SK-N-SH treated with all-trans-retinoic acid at 6 μM for 48 hours (cell line): ENCODE data around the gene CSRNP2.

Source experiments
- ATAC-seq: fragments of 200-7000 bp; cut with Tn5 transposase; 3 replicates; pipeline ENCODE4 v1.9.1; 2020; ENCODE audit warnings: mild to moderate bottlenecking, moderate library complexity
- CSRNP3 ChIP-seq: fragments of 250-450 bp; sonication (Bioruptor Pico); IDR thresholded peaks from 2 replicates; pipeline ENCODE4 v1.5.1; 2021; ENCODE audit warnings: mild to moderate bottlenecking, moderate library complexity
- ESRRG ChIP-seq: fragments of 250-450 bp; sonication (Bioruptor Pico); IDR thresholded peaks from 2 replicates; pipeline ENCODE4 v1.6.1; 2021; ENCODE audit warnings: mild to moderate bottlenecking
- GLIS3 ChIP-seq: fragments of 250-450 bp; sonication (Bioruptor Pico); IDR thresholded peaks from 2 replicates; pipeline ENCODE4 v1.5.0; 2020; ENCODE audit warnings: mild to moderate bottlenecking, moderate library complexity
- ISL1 ChIP-seq: fragments of 250-450 bp; sonication (Bioruptor Pico); IDR thresholded peaks from 2 replicates; pipeline ENCODE4 v2.1.2; 2022; ENCODE audit warnings: mild to moderate bottlenecking, moderate library complexity
- OSR1 ChIP-seq: fragments of 250-450 bp; sonication (Bioruptor Pico); IDR thresholded peaks from 2 replicates; pipeline ENCODE4 v1.8.0; 2022; ENCODE audit warnings: moderate library complexity, mild to moderate bottlenecking, inconsistent platforms
- ZFP3 ChIP-seq: fragments of 250-450 bp; sonication (Bioruptor Pico); IDR thresholded peaks from 2 replicates; pipeline ENCODE4 v1.5.0; 2020; ENCODE audit warnings: mild to moderate bottlenecking, moderate library complexity
- ZFP30 ChIP-seq: fragments of 450-650 bp; formaldehyde crosslinking; IDR thresholded peaks from 2 replicates; pipeline ENCODE4 v1.5.0; 2022; ENCODE audit warnings: mild to moderate bottlenecking, moderate library complexity
- ZNF565 ChIP-seq: fragments of 450-650 bp; formaldehyde crosslinking; conservative IDR thresholded peaks from 2 replicates; pipeline ENCODE4 v1.5.0; 2020; ENCODE audit warnings: low read depth, mild to moderate bottlenecking, moderate library complexity
- ZNF8 ChIP-seq: fragments of 450-650 bp; formaldehyde crosslinking; IDR thresholded peaks from 2 replicates; pipeline ENCODE4 v1.5.0; 2020; ENCODE audit warnings: mild to moderate bottlenecking, moderate library complexity
- TF ChIP-seq, protein P1 (sequence below): fragments of 250-450 bp; sonication (Bioruptor Pico); IDR thresholded peaks from 2 replicates; pipeline ENCODE4 v1.5.1; 2020; ENCODE audit warnings: low read depth, mild to moderate bottlenecking, moderate library complexity
- TF ChIP-seq, protein P2 (sequence below): fragments of 250-450 bp; sonication (Bioruptor Pico); IDR thresholded peaks from 2 replicates; pipeline ENCODE4 v1.8.0; 2020; ENCODE audit warnings: mild to moderate bottlenecking, moderate library complexity, borderline replicate concordance

The CSRNP2 gene, protein sequence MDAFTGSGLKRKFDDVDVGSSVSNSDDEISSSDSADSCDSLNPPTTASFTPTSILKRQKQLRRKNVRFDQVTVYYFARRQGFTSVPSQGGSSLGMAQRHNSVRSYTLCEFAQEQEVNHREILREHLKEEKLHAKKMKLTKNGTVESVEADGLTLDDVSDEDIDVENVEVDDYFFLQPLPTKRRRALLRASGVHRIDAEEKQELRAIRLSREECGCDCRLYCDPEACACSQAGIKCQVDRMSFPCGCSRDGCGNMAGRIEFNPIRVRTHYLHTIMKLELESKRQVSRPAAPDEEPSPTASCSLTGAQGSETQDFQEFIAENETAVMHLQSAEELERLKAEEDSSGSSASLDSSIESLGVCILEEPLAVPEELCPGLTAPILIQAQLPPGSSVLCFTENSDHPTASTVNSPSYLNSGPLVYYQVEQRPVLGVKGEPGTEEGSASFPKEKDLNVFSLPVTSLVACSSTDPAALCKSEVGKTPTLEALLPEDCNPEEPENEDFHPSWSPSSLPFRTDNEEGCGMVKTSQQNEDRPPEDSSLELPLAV

DNA sequence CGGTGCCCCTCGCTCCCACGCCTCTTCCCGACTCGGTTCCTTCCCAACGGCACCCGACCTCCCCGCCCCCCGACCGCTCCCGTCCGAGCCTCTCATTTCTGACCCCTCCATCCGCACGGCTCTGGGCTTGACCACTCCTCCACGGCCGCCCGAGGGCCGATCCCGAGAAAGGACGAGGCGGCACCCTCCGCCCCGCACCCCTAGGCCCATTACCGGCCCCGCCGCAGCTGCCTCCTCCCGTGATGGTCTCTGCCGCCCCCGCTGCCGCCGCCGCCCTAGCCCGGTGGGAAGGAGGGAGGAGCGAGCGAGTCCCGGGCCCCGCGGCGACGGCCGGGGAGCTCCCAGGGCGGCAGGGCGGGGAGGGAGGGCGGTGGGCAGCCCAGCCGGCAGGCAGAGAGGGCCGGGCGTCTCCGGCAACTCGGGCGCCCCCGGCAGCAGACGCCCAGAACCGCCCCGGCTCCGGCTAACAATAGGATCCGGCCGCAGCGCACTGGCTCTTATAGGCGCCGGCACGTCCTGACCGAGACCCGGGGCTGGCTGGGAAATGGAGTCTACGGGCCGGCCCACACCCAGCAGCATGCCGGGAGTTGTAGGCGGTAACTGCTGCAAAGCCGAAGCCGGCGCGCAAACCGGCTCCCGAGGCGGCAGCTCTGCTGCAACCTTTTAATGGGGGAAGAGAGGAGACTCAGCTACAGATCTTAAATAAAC lies at the start of gene CSRNP2:
Gene CSRNP2, minus strand, starts transcription at position 471 of the 708 bp plus-strand sequence. CDS start 7,035 bp downstream, outside the sequence.
- peak; percentile 98 for ATAC-seq
- no peak for TF ChIP-seq CSRNP3 (CRISPR knock-in tag)
- TF ChIP-seq GLIS3, result peak; percentile 46; the same call in 1 of the 2 replicates

GRCh38 chr12:51132693-51133092 lies 49.3 kb upstream of the CSRNP2 start:
- no peak for TF ChIP-seq CSRNP3 (CRISPR knock-in tag)
- no peak for TF ChIP-seq ZNF8 (CRISPR knock-in tag)
- no peak for TF ChIP-seq ISL1
- no peak for TF ChIP-seq ZFP3 (CRISPR knock-in tag)
- TF ChIP-seq ESRRG (CRISPR knock-in tag), result no peak
- TF ChIP-seq, protein P1, sequence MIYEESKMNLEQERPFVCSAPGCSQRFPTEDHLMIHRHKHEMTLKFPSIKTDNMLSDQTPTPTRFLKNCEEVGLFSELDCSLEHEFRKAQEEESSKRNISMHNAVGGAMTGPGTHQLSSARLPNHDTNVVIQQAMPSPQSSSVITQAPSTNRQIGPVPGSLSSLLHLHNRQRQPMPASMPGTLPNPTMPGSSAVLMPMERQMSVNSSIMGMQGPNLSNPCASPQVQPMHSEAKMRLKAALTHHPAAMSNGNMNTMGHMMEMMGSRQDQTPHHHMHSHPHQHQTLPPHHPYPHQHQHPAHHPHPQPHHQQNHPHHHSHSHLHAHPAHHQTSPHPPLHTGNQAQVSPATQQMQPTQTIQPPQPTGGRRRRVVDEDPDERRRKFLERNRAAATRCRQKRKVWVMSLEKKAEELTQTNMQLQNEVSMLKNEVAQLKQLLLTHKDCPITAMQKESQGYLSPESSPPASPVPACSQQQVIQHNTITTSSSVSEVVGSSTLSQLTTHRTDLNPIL (CRISPR knock-in tag), result no peak
- TF ChIP-seq, all 23 proteins: peak for 0
- ATAC-seq, result peak; percentile 20; the same call in 1 of the 3 replicates

DNA sequence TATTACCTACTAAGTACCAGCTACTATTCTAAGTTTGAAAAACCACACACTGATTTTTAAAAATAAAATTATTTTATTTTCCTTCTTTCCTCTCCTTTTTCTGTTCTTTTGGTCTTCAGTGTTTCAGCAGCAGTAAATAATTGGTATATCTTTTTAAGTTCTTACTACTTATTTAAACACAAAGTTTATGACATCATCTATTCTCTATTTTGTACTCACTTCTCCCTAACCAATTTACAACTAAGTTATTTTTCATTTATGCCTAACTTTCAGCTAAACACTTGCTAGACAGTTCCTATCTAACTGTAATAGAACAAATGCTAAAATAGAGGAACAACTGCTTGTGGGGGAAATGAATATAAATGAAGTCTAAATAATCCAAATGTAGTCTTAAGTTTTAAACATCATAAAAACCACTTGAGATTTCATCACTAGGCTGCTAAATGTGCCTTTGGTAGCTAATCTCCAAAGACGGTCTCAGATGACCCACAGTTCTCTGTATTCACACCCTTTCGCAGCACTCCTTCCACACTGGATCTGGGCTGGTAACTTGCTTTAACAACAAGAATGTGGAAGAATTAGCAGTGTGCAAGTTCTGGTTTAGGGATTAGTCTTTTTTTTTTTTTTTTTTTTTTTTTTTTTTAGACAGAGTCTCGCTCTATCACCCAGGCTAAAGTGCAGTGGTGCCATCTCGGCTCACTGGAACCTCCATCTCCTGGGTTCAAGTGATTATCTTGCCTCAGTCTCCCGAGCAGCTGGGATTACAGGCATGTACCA lies 48.5 kb upstream of the CSRNP2 start:
- TF ChIP-seq ZNF565 (CRISPR knock-in tag), result no peak
- no peak for TF ChIP-seq ZFP30 (CRISPR knock-in tag)
- TF ChIP-seq CSRNP3 (CRISPR knock-in tag), result no peak
- no peak for ATAC-seq

- ATAC-seq, result 0 out of 3 replicates have a peak, but pooled peaks have one; percentile 20
- TF ChIP-seq ZNF565 (CRISPR knock-in tag) (no peak), GLIS3 (no peak), ZFP3 (CRISPR knock-in tag) (no peak), OSR1 (no peak)
- TF ChIP-seq, protein P2, sequence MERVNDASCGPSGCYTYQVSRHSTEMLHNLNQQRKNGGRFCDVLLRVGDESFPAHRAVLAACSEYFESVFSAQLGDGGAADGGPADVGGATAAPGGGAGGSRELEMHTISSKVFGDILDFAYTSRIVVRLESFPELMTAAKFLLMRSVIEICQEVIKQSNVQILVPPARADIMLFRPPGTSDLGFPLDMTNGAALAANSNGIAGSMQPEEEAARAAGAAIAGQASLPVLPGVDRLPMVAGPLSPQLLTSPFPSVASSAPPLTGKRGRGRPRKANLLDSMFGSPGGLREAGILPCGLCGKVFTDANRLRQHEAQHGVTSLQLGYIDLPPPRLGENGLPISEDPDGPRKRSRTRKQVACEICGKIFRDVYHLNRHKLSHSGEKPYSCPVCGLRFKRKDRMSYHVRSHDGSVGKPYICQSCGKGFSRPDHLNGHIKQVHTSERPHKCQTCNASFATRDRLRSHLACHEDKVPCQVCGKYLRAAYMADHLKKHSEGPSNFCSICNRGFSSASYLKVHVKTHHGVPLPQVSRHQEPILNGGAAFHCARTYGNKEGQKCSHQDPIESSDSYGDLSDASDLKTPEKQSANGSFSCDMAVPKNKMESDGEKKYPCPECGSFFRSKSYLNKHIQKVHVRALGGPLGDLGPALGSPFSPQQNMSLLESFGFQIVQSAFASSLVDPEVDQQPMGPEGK (CRISPR knock-in tag), result no peak
- TF ChIP-seq, protein P1 (CRISPR knock-in tag), result no peak
Measured at GRCh38 chr12:51128919-51129318, 45.5 kb upstream of the CSRNP2 start.
